ENCODE results near the gene GPHB5.
"Not testable (repeated sequence)": the region's sequence is repeated elsewhere in the genome, so short reads cannot be mapped to it uniquely, and the experiment has no call there.

GPHB5 gene

DNA sequence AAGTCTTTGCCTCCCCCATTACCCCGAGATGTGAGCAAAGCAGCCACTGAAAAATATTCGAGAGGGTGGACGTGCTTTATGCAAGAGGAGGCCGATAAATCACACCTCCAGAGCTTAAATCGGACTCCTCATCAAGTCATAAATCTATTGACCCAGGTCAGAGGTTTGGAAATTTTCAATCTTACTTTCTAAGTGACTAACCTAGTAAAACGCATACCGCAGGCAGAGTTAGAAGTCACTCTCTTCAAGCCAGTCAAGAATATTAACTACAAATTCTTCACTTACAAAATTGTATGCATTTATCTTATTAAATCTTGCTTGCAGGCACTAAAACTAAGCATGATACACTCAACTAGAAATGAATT is 34.9 kb downstream of the GPHB5 start:
- no peaks in the 10 kb centered on the region for H3K79me2 ChIP-seq (ENCODE audit: insufficient read depth, low read length)
- H3K27me3 ChIP-seq (ENCODE audit: insufficient read depth, low read length, poor library complexity): peaks cover 28% of the 10 kb centered on the region
- no peaks in the 10 kb centered on the region for H4K20me1 ChIP-seq (ENCODE audit: insufficient read depth, low read length)
- no peaks in the 10 kb centered on the region for H3K4me1 ChIP-seq (ENCODE audit: insufficient read depth, low read length)
- H3K4me3 ChIP-seq (ENCODE audit: low read depth in 1 of 2, low read length in 2 of 2): no peak overlapping the region
- H3K9me3 ChIP-seq (ENCODE audit: insufficient read depth, low read length, severe bottlenecking): no peaks in the 10 kb centered on the region
- no peak overlapping the region for H3K27ac ChIP-seq (ENCODE audit: low read length)
- H3K36me3 ChIP-seq (ENCODE audit: insufficient read depth, low read length): no peaks in the 10 kb centered on the region
- no peak overlapping the region for H3K4me2 ChIP-seq (ENCODE audit: insufficient read depth, low read length)
- TF ChIP-seq CTCF (IDR thresholded peaks at IDR 0.05; ENCODE audit: borderline replicate concordance, extremely low read depth, low read length, poor library complexity, severe bottlenecking) (no peak), EZH2 (IDR thresholded peaks at IDR 0.05; ENCODE audit: borderline replicate concordance, low read depth, low read length, severe bottlenecking) (no peak)
- ATAC-seq (ENCODE audit: insufficient read depth, low read depth) (no peak), DNase-seq (no peak)
- no peak overlapping the region for H2AFZ ChIP-seq (ENCODE audit: low read depth, low read length)
- no peak overlapping the region for H3K9ac ChIP-seq (ENCODE audit: low read depth, low read length)

DNA sequence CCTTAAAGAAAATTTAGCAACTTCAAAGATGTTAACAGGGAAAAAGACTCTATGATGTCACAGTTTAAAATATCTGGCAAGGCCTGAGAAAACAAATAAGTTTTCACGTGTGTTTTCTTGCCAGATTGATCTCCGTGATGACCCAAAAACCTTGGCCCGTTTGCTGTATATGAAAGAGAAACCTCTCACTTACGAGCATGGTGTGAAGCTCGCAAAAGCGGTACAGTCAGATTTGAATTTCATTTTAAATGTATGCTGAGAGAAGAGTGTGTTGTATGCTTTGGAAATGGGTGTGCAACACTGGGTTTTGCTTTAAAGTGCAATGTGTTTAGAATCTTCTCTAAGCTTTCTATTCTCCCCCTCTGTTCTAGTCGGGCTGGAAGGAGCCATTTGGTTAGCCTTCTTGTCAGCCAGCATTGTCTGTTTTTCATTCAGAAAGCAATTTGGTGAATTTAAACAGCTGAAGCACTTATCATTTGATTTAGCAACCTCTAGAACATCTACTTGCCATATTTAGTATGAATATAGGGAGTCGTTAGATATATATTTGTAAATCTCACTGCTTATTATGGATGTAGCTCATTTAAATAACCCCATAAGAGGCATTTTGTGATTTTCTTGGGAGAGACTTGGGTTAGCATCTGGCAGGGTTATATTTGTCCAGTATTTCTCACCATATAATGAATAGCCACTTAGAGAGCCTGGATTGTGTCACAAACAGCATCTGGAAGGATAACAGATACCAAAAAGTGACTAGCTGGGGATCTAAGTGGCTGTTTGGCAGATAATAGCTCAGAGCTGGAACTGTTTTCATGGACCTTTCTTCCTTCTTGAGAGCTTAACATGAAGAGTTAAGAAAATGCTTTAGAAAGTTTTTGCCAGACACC is 35.5 kb downstream of the GPHB5 start:
- no peak overlapping the region for H3K4me3 ChIP-seq (ENCODE audit: low read depth in 1 of 2, low read length in 2 of 2)
- TF ChIP-seq CTCF (IDR thresholded peaks at IDR 0.05; ENCODE audit: borderline replicate concordance, extremely low read depth, low read length, poor library complexity, severe bottlenecking) (no peak), EZH2 (IDR thresholded peaks at IDR 0.05; ENCODE audit: borderline replicate concordance, low read depth, low read length, severe bottlenecking) (no peak)

GRCh38 chr14:63279933-63280332 is 38.8 kb downstream of the GPHB5 start:
- not testable (repeated sequence) for H4K20me1 ChIP-seq (ENCODE audit: insufficient read depth, low read length); H3K36me3 ChIP-seq (ENCODE audit: insufficient read depth, low read length); H2AFZ ChIP-seq (ENCODE audit: low read depth, low read length); H3K9ac ChIP-seq (ENCODE audit: low read depth, low read length); H3K4me1 ChIP-seq (ENCODE audit: insufficient read depth, low read length); H3K9me3 ChIP-seq (ENCODE audit: insufficient read depth, low read length, severe bottlenecking); ATAC-seq (ENCODE audit: insufficient read depth, low read depth); H3K4me2 ChIP-seq (ENCODE audit: insufficient read depth, low read length); H3K4me3 ChIP-seq (ENCODE audit: low read depth in 1 of 2, low read length in 2 of 2); H3K79me2 ChIP-seq (ENCODE audit: insufficient read depth, low read length); DNase-seq; H3K27ac ChIP-seq (ENCODE audit: low read length)
- H3K27me3 ChIP-seq (ENCODE audit: insufficient read depth, low read length, poor library complexity): peaks cover 25% of the 10 kb centered on the region

More for the DNA sequence above, 35.5 kb downstream of the GPHB5 start:
- H3K27ac ChIP-seq (ENCODE audit: low read length): no peak overlapping the region
- H3K4me1 ChIP-seq (ENCODE audit: insufficient read depth, low read length): no peaks in the 10 kb centered on the region
- no peaks in the 10 kb centered on the region for H3K36me3 ChIP-seq (ENCODE audit: insufficient read depth, low read length)
- H3K9me3 ChIP-seq (ENCODE audit: insufficient read depth, low read length, severe bottlenecking): no peaks in the 10 kb centered on the region
- no peak overlapping the region for H2AFZ ChIP-seq (ENCODE audit: low read depth, low read length)
- no peaks in the 10 kb centered on the region for H3K79me2 ChIP-seq (ENCODE audit: insufficient read depth, low read length)
- DNase-seq: no peak
- H3K4me2 ChIP-seq (ENCODE audit: insufficient read depth, low read length): no peak overlapping the region
- no peaks in the 10 kb centered on the region for H4K20me1 ChIP-seq (ENCODE audit: insufficient read depth, low read length)
- peaks cover 28% of the 10 kb centered on the region for H3K27me3 ChIP-seq (ENCODE audit: insufficient read depth, low read length, poor library complexity)
- no peak overlapping the region for H3K9ac ChIP-seq (ENCODE audit: low read depth, low read length)
- ATAC-seq (ENCODE audit: insufficient read depth, low read depth): no peak

- no peak for ATAC-seq (ENCODE audit: insufficient read depth, low read depth)
- H3K27me3 ChIP-seq (ENCODE audit: insufficient read depth, low read length, poor library complexity): peaks cover 16% of the 10 kb centered on the region
These were observed 41.0 kb downstream of the GPHB5 start for GRCh38 chr14:63277591-63278183.

More at GRCh38 chr14:63277591-63278183, 41.0 kb downstream of the GPHB5 start:
- Histone ChIP-seq H3K36me3 (ENCODE audit: insufficient read depth, low read length) (no peaks in the 10 kb centered on the region), H3K4me2 (ENCODE audit: insufficient read depth, low read length) (no peak overlapping the region), H3K27ac (ENCODE audit: low read length) (no peak overlapping the region), H4K20me1 (ENCODE audit: insufficient read depth, low read length) (no peaks in the 10 kb centered on the region), H3K9me3 (ENCODE audit: insufficient read depth, low read length, severe bottlenecking) (no peaks in the 10 kb centered on the region), H3K4me3 (ENCODE audit: low read depth in 1 of 2, low read length in 2 of 2) (no peak overlapping the region), H3K4me1 (ENCODE audit: insufficient read depth, low read length) (no peaks in the 10 kb centered on the region), H3K79me2 (ENCODE audit: insufficient read depth, low read length) (no peaks in the 10 kb centered on the region), H2AFZ (ENCODE audit: low read depth, low read length) (no peak overlapping the region), H3K9ac (ENCODE audit: low read depth, low read length) (no peak overlapping the region)
- DNase-seq: no peak
- TF ChIP-seq CTCF (IDR thresholded peaks at IDR 0.05; ENCODE audit: borderline replicate concordance, extremely low read depth, low read length, poor library complexity, severe bottlenecking) (no peak), EZH2 (IDR thresholded peaks at IDR 0.05; ENCODE audit: borderline replicate concordance, low read depth, low read length, severe bottlenecking) (no peak)
